Activated naive CD8-positive, alpha-beta T cell treated with anti-CD3 and anti-CD28 coated beads, Interleukin-2, amount 10 ng/mL, durations not matched to agents 7 days and 5 days (primary cell): ENCODE results near the gene PADI4. TPM values are rescaled to one million over a fixed set of nuclear protein-coding genes. Genes with fewer than 3 reads are reported as not detected.

ENCODE experiments used
- ATAC-seq: fragments of 150-1000 bp; cut with Tn5 transposase; one replicate; pipeline ENCODE4 v1.10.0; 2021; ENCODE audit warnings: low read depth, moderate library complexity
- POLR2A ChIA-PET: fragments of 350-600 bp; sonication (Branson Sonifier 250); formaldehyde crosslinking; loops from one replicate; lab custom pipeline; 2021; ENCODE audit warnings: antibody characterized with exemption; lab: Charles Lee
- DNase-seq: peaks from one replicate; pipeline ENCODE4 v3.0.0; 2021
- H3K27ac Mint-ChIP-seq: one replicate; pipeline ENCODE4 v1.8.0; 2022; ENCODE audit warnings: mild to moderate bottlenecking, mixed read lengths
- H3K27me3 Mint-ChIP-seq: one replicate; pipeline ENCODE4 v1.8.0; 2022; ENCODE audit warnings: mild to moderate bottlenecking, moderate library complexity, mixed read lengths
- H3K36me3 Mint-ChIP-seq: one replicate; pipeline ENCODE4 v1.8.0; 2021; ENCODE audit warnings: mild to moderate bottlenecking, mixed read lengths
- H3K4me1 Mint-ChIP-seq: one replicate; pipeline ENCODE4 v1.8.0; 2021; ENCODE audit warnings: mixed read lengths
- H3K4me3 Mint-ChIP-seq: one replicate; pipeline ENCODE4 v1.8.0; 2022; ENCODE audit warnings: mild to moderate bottlenecking, moderate library complexity, mixed read lengths
- H3K9me3 Mint-ChIP-seq: one replicate; pipeline ENCODE4 v1.8.0; 2021; ENCODE audit warnings: mixed read lengths
- total RNA-seq, 2 experiments: library from RNA; stranded (reverse); gene quantifications; one replicate each; pipeline ENCODE4 v1.2.3, GENCODE V29; 2021

PADI4 gene
- total RNA-seq, 2 experiments from 2014 or later, result 4.3 to 4.9 TPM

- POLR2A ChIA-PET, result no interaction called here
- no peak overlapping the region for H3K4me3 Mint-ChIP-seq
- H3K9me3 Mint-ChIP-seq, result no peaks in the 10 kb centered on the region
- H3K27me3 Mint-ChIP-seq, result peaks cover 23% of the 10 kb centered on the region
- ATAC-seq (no peak), DNase-seq (no peak)
- H3K36me3 Mint-ChIP-seq, result no peaks in the 10 kb centered on the region
- H3K4me1 Mint-ChIP-seq, result no peaks in the 10 kb centered on the region
- no peak overlapping the region for H3K27ac Mint-ChIP-seq
These were observed 15.5 kb upstream of the PADI4 start for GRCh38 chr1:17292299-17293160.

DNA sequence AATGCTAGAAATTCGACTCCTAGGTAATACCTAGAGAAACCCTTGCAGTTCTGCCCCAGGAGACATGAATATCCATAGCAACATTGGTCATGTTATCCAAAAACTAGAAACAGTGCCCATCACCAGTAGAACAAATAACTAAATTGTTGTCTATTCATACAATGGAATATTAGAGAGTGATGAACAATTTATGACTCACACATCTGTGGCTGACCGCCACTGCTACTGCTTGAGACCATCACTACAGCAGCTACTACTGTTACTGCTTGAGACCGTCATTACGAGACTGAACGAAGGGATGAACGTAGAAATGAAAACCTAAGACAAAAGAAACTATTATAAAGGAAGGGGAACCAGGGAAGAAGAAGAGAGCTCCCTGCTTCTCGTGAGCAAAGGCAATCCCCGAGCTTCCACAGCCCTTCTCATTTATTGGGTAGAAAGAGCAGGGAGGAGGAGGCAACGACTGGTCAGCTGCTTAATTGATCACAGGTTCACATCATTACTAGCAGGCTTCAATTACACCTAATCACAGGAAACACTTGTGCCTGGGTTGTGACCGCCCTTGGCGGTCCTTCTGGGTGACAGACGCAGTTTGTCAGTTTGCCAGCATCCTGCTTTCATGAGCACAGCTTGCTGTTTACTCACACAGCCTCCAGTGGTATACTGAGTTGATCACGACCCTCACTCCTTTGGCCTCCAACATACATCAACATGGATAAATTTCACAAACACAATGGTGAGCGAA is 14.1 kb upstream of the PADI4 start:
- Mint-ChIP-seq H3K4me3 (no peak overlapping the region), H3K4me1 (no peaks in the 10 kb centered on the region), H3K36me3 (no peaks in the 10 kb centered on the region), H3K27ac (no peak overlapping the region), H3K9me3 (no peaks in the 10 kb centered on the region), H3K27me3 (peaks cover 23% of the 10 kb centered on the region)
- POLR2A ChIA-PET, result no interaction called here
- ATAC-seq, result no peak
- no peak for DNase-seq

- Mint-ChIP-seq H3K27me3 (peaks cover 17% of the 10 kb centered on the region), H3K4me3 (no peak overlapping the region), H3K9me3 (no peaks in the 10 kb centered on the region), H3K27ac (no peak overlapping the region), H3K36me3 (no peaks in the 10 kb centered on the region), H3K4me1 (no peaks in the 10 kb centered on the region)
- no peak for DNase-seq
- POLR2A ChIA-PET, result no interaction called here
- no peak for ATAC-seq
These were observed 12.7 kb upstream of the PADI4 start for GRCh38 chr1:17295292-17295691.

DNA sequence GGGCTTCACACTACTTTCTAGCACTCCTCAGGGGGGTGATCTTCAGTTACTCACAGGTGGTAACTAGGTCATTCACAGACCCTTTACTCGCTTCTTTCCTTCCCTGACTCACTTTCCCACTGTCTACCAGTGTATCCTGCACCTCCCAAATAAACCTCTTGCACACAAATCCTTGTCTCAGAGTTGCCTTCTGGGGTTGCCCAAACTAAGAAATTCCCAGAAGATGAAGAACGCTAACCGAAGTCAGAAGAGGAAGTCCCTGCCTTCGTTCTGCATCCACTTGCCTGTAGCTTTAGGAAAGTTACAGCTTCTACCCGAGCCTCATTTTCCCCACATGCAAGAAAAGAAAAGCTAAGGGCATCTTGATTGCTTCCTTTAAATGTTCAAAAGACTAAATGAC is 11.9 kb upstream of the PADI4 start:
- no peak overlapping the region for H3K4me3 Mint-ChIP-seq

GRCh38 chr1:17297991-17298390 is 10.0 kb upstream of the PADI4 start:
- Mint-ChIP-seq H3K27me3 (peaks cover 11% of the 10 kb centered on the region), H3K4me3 (no peak overlapping the region), H3K9me3 (peaks cover 10% of the 10 kb centered on the region), H3K36me3 (no peaks in the 10 kb centered on the region), H3K4me1 (no peaks in the 10 kb centered on the region), H3K27ac (no peak overlapping the region)
- ATAC-seq (no peak), DNase-seq (no peak)
- POLR2A ChIA-PET, result no interaction called here

More for the DNA sequence above, 11.9 kb upstream of the PADI4 start:
- Mint-ChIP-seq H3K4me1 (no peaks in the 10 kb centered on the region), H3K27me3 (peaks cover 15% of the 10 kb centered on the region), H3K27ac (no peak overlapping the region), H3K36me3 (no peaks in the 10 kb centered on the region), H3K9me3 (no peaks in the 10 kb centered on the region)
- DNase-seq (no peak), ATAC-seq (no peak)
- POLR2A ChIA-PET, result no interaction called here

DNA sequence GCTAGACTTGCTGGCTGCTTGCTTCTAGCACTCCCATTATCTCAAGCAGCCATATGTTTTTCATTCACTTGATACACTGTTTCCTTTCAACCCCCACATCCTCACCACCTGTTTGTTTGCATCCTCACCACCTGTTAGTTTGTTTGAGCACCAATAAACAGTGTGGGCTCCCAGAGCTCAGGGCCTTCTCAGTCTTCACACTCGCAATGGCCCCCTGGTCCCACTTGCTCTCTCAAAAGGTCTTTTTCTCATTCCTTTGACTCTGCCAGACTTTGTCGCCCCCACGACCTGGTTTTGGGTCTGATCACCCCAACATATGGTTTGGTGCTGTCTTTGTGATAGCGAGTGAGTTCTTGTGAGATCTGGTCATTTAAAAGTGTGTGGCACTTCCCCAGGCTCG is 6.2 kb upstream of the PADI4 start:
- Mint-ChIP-seq H3K36me3 (no peaks in the 10 kb centered on the region), H3K27me3 (peaks cover 5% of the 10 kb centered on the region), H3K9me3 (peaks cover 10% of the 10 kb centered on the region), H3K4me1 (no peaks in the 10 kb centered on the region), H3K27ac (no peak overlapping the region), H3K4me3 (no peak overlapping the region)
- DNase-seq (no peak), ATAC-seq (no peak)
- POLR2A ChIA-PET, result no interaction called here

DNA sequence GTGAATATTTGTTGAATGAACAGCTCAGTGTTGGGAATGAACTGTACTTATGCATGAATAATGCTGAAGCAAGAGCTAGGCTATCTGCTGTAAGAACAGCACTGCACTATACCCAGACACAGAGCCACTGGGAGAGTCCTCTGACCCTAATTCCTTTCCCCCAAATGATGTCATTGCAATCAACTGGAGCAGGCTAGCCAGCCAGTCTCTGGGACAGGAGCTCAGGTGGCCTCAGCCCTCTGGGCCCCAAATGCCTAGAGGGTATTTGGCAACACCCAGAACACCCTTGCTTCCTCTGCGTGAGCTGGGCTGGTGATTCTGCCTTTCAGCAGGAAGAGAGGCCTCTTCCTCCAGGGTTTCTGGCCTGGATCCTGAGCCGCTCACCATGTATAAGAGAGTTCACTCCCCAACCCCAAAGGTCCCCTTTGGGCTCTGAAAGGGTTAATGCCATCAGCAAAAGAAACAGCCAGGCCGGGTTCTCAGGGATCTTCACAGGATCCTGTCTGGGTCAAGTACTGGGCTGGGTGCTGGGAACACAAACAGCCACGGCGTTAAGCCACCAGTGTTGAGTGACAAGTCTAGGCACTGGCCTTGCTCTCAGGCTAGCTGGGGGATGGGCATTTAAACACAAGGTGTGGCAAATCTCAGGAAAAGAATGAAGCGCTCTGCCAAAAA is 3.7 kb upstream of the PADI4 start:
- Mint-ChIP-seq H3K27me3 (peaks cover 10% of the 10 kb centered on the region), H3K36me3 (no peaks in the 10 kb centered on the region), H3K4me3 (no peak overlapping the region), H3K27ac (no peak overlapping the region), H3K4me1 (no peaks in the 10 kb centered on the region), H3K9me3 (peaks cover 10% of the 10 kb centered on the region)
- POLR2A ChIA-PET, result no interaction called here
- ATAC-seq (no peak), DNase-seq (no peak)

- H3K4me3 Mint-ChIP-seq, result no peak overlapping the region
- ATAC-seq (no peak), DNase-seq (no peak)
- no peaks in the 10 kb centered on the region for H3K36me3 Mint-ChIP-seq
- peaks cover 10% of the 10 kb centered on the region for H3K9me3 Mint-ChIP-seq
- H3K27ac Mint-ChIP-seq, result no peak overlapping the region
- H3K4me1 Mint-ChIP-seq, result no peaks in the 10 kb centered on the region
- POLR2A ChIA-PET, result no interaction called here
- H3K27me3 Mint-ChIP-seq, result peaks cover 13% of the 10 kb centered on the region
These were observed 3.2 kb upstream of the PADI4 start for GRCh38 chr1:17304826-17305175.

GRCh38 chr1:17305576-17306095 is 2.4 kb upstream of the PADI4 start:
- Mint-ChIP-seq H3K36me3 (no peaks in the 10 kb centered on the region), H3K27ac (no peak overlapping the region), H3K9me3 (peaks cover 10% of the 10 kb centered on the region), H3K4me1 (no peaks in the 10 kb centered on the region), H3K27me3 (peaks cover 17% of the 10 kb centered on the region), H3K4me3 (no peak overlapping the region)
- DNase-seq, result no peak
- POLR2A ChIA-PET, result no interaction called here
- ATAC-seq, result no peak

- H3K4me3 Mint-ChIP-seq, result no peak overlapping the region
- no peak overlapping the region for H3K27ac Mint-ChIP-seq
- DNase-seq (no peak), ATAC-seq (no peak)
- POLR2A ChIA-PET, result no interaction called here
- H3K9me3 Mint-ChIP-seq, result peaks cover 10% of the 10 kb centered on the region
- no peaks in the 10 kb centered on the region for H3K4me1 Mint-ChIP-seq
- H3K36me3 Mint-ChIP-seq, result no peaks in the 10 kb centered on the region
- peaks cover 17% of the 10 kb centered on the region for H3K27me3 Mint-ChIP-seq
These were observed 1.6 kb upstream of the PADI4 start for GRCh38 chr1:17306407-17306806.

DNA sequence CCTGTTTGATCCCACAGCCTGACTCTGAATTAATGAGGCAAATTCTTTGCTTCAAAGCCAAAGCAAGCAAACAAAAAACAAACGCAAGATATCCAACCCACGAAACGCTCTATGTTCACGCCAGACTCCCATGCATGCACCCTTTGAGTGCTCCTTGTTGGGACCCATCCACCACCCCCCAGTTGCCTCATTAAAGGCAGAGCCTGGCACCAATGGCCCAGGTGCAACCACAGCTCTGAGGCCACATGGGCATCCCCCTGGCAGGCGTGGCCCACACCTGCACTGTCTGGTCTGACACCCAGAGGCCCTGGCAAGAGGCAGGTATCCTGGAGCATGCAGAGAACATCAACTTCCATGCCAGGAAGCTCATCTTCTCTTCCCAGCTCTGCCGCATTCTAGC is 1.1 kb upstream of the PADI4 start:
- H3K9me3 Mint-ChIP-seq, result peaks cover 7% of the 10 kb centered on the region
- H3K4me1 Mint-ChIP-seq, result no peaks in the 10 kb centered on the region
- peaks cover 16% of the 10 kb centered on the region for H3K27me3 Mint-ChIP-seq
- no peak for ATAC-seq
- no peaks in the 10 kb centered on the region for H3K36me3 Mint-ChIP-seq
- POLR2A ChIA-PET, result no interaction called here
- DNase-seq, result no peak
- no peak overlapping the region for H3K27ac Mint-ChIP-seq
- no peak overlapping the region for H3K4me3 Mint-ChIP-seq

GRCh38 chr1:17307329-17307728 is 668 bp upstream of the PADI4 start:
- H3K4me1 Mint-ChIP-seq, result peaks cover under 1% of the 10 kb centered on the region
- peaks cover 3% of the 10 kb centered on the region for H3K9me3 Mint-ChIP-seq
- POLR2A ChIA-PET, result no interaction called here
- no peak overlapping the region for H3K4me3 Mint-ChIP-seq
- no peaks in the 10 kb centered on the region for H3K36me3 Mint-ChIP-seq
- DNase-seq, result no peak
- no peak for ATAC-seq
- H3K27me3 Mint-ChIP-seq, result peaks cover 12% of the 10 kb centered on the region
- H3K27ac Mint-ChIP-seq, result no peak overlapping the region

DNA sequence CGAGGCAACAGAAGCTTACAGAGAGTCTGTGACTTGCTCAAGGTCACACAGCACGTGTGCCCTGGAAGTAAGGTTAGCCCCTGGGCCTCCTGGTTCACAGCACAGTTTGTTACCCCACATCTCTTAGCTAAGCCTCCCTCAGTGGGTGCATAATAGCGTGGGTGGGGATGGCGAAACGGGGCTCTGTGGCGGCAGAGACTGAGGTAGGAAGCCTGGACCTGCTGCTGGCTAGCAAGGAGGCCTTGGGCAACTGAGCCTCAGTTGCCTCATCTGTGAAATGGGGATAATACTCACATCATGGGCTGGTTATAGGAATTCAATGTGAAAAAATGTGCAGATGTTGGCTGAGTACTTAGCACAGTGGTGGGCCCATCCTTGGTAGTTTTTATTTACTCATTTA is 596 bp downstream of the PADI4 start:
- ATAC-seq (no peak), DNase-seq (no peak)
- H3K27me3 Mint-ChIP-seq, result peaks cover 15% of the 10 kb centered on the region
- no peaks in the 10 kb centered on the region for H3K36me3 Mint-ChIP-seq
- no peak overlapping the region for H3K4me3 Mint-ChIP-seq
- H3K27ac Mint-ChIP-seq, result no peak overlapping the region
- H3K9me3 Mint-ChIP-seq, result no peaks in the 10 kb centered on the region
- peaks cover 3% of the 10 kb centered on the region for H3K4me1 Mint-ChIP-seq
- POLR2A ChIA-PET, result no interaction called here
